ENCODE measurements around the gene C5. TPM values are rescaled to one million over a fixed set of nuclear protein-coding genes. Genes with fewer than 3 reads are reported as not detected.
"Not testable (repeated sequence)": the region's sequence is repeated elsewhere in the genome, so short reads cannot be mapped to it uniquely, and the experiment has no call there.

The C5 gene
- total RNA-seq, 1 experiment from 2014 or later, result 0.57 TPM

DNA sequence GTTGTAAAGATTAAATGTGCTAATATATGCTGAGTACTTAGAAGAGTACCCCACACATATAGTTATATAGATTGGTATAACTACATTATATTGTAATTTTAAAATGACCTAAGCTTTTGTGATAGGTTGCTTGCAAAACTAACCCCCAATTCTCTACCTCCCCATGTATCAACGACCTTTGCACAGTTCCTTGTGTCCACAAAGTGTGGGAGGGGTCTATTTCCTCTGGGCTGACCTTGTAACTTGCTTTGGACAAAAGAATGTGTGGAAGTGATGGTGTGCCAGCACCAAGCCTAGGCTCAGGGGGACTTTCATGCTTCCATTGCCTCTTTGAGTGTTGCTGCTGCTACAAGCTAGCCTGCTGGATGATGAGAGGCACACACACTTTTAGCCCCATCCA is 20.6 kb downstream of the C5 start:
- H3K9me3 Mint-ChIP-seq, result no peaks in the 10 kb centered on the region
- no peaks in the 10 kb centered on the region for H3K27me3 Mint-ChIP-seq (ENCODE audit: low read depth)
- no peak overlapping the region for H3K4me3 Mint-ChIP-seq
- H3K4me1 Mint-ChIP-seq, result no peaks in the 10 kb centered on the region
- ATAC-seq, result no peak
- POLR2A ChIA-PET, result no interaction called here
- DNase-seq (ENCODE audit: low spot score), result no peak
- no peaks in the 10 kb centered on the region for H3K36me3 Mint-ChIP-seq
- no peak overlapping the region for H3K27ac Mint-ChIP-seq
- CTCF ChIA-PET, result interaction anchor here (1.2 to 2.2 kb wide), 3 partner anchors 31 to 48 kb away, joined by 3 to 8 read pairs (median 6); no protein-coding TSS in a partner anchor
- TF ChIP-seq, protein P1, sequence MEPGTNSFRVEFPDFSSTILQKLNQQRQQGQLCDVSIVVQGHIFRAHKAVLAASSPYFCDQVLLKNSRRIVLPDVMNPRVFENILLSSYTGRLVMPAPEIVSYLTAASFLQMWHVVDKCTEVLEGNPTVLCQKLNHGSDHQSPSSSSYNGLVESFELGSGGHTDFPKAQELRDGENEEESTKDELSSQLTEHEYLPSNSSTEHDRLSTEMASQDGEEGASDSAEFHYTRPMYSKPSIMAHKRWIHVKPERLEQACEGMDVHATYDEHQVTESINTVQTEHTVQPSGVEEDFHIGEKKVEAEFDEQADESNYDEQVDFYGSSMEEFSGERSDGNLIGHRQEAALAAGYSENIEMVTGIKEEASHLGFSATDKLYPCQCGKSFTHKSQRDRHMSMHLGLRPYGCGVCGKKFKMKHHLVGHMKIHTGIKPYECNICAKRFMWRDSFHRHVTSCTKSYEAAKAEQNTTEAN (CRISPR knock-in tag; IDR thresholded peaks at IDR 0.05), result no peak
- TF ChIP-seq, protein P2, sequence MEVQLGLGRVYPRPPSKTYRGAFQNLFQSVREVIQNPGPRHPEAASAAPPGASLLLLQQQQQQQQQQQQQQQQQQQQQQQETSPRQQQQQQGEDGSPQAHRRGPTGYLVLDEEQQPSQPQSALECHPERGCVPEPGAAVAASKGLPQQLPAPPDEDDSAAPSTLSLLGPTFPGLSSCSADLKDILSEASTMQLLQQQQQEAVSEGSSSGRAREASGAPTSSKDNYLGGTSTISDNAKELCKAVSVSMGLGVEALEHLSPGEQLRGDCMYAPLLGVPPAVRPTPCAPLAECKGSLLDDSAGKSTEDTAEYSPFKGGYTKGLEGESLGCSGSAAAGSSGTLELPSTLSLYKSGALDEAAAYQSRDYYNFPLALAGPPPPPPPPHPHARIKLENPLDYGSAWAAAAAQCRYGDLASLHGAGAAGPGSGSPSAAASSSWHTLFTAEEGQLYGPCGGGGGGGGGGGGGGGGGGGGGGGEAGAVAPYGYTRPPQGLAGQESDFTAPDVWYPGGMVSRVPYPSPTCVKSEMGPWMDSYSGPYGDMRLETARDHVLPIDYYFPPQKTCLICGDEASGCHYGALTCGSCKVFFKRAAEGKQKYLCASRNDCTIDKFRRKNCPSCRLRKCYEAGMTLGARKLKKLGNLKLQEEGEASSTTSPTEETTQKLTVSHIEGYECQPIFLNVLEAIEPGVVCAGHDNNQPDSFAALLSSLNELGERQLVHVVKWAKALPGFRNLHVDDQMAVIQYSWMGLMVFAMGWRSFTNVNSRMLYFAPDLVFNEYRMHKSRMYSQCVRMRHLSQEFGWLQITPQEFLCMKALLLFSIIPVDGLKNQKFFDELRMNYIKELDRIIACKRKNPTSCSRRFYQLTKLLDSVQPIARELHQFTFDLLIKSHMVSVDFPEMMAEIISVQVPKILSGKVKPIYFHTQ (CRISPR knock-in tag; IDR thresholded peaks at IDR 0.05), result no peak
- TF ChIP-seq SMAD3 (CRISPR knock-in tag; IDR thresholded peaks at IDR 0.05; ENCODE audit: borderline replicate concordance) (no peak), CBFB (CRISPR knock-in tag; IDR thresholded peaks at IDR 0.05; ENCODE audit: low read depth) (no peak), ZNF317 (CRISPR knock-in tag; IDR thresholded peaks at IDR 0.05; ENCODE audit: borderline replicate concordance, low read depth) (no peak), RORB (CRISPR knock-in tag; IDR thresholded peaks at IDR 0.05) (no peak), MXD4 (CRISPR knock-in tag; IDR thresholded peaks at IDR 0.05; ENCODE audit: borderline replicate concordance) (no peak), SP1 (CRISPR knock-in tag; conservative IDR thresholded peaks at IDR 0.05) (no peak), NR3C1 (CRISPR knock-in tag; conservative IDR thresholded peaks at IDR 0.05; ENCODE audit: low read depth) (no peak)
- TF ChIP-seq, protein P3, sequence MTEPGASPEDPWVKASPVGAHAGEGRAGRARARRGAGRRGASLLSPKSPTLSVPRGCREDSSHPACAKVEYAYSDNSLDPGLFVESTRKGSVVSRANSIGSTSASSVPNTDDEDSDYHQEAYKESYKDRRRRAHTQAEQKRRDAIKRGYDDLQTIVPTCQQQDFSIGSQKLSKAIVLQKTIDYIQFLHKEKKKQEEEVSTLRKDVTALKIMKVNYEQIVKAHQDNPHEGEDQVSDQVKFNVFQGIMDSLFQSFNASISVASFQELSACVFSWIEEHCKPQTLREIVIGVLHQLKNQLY (CRISPR knock-in tag; IDR thresholded peaks at IDR 0.05), result no peak
- TF ChIP-seq, protein P4, sequence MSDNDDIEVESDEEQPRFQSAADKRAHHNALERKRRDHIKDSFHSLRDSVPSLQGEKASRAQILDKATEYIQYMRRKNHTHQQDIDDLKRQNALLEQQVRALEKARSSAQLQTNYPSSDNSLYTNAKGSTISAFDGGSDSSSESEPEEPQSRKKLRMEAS (CRISPR knock-in tag; IDR thresholded peaks at IDR 0.05), result no peak

DNA sequence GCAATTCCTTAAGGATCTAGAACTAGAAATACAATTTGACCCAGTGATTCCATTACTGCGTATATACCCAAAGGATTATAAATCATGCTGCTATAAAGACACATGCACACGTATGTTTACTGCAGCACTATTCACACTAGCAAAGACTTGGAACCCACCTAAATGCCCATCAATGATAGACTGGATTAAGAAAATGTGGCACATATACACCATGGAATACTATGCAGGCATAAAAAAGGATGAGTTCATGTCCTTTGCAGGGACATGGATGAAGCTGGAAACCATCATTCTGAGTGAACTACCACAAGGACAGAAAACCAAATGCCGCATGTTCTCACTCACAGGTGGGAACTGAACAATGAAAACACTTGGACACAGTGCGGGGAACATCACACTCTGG is 21.8 kb downstream of the C5 start:
- ATAC-seq; H3K27me3 Mint-ChIP-seq (ENCODE audit: low read depth); POLR2A ChIA-PET; H3K4me3 Mint-ChIP-seq; H3K27ac Mint-ChIP-seq; H3K9me3 Mint-ChIP-seq; H3K4me1 Mint-ChIP-seq; H3K36me3 Mint-ChIP-seq; DNase-seq (ENCODE audit: low spot score): not testable (repeated sequence)
- CTCF ChIA-PET, result interaction anchor here (1.2 kb wide), 2 partner anchors 32 to 42 kb away, joined by 3 to 6 read pairs; no protein-coding TSS in a partner anchor

DNA sequence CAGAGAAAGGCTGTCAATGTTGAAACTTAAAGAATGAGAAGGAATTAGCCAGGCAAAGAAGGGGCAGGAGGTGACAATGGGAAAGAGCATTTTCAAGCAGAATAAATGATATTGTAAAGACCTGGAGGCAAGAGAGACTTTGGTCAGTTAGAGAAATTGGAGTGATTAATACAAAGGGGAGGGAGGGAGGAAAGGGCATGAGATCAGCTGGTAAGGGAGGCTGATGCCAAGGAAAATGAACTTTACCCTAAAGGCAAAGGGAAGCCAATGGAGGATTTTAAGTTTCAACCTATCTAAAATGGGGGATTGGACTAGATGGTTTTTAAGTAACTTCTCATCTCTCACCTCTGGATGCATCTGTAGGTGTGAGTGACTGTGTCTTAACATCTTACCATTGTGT is 23.3 kb downstream of the C5 start:
- Mint-ChIP-seq H3K36me3 (no peaks in the 10 kb centered on the region), H3K9me3 (0 out of 2 replicates have a peak, but pooled peaks cover 3% of the 10 kb centered on the region), H3K4me3 (no peak overlapping the region), H3K27ac (no peak overlapping the region), H3K4me1 (no peaks in the 10 kb centered on the region), H3K27me3 (ENCODE audit: low read depth) (no peaks in the 10 kb centered on the region)
- ATAC-seq (no peak), DNase-seq (ENCODE audit: low spot score) (no peak)
- ChIA-PET POLR2A (no interaction called here), CTCF (interaction anchor here (1.0 kb wide), 1 partner anchor 33 kb away, joined by 4 read pairs; no protein-coding TSS in a partner anchor)
- TF ChIP-seq ETV6 (CRISPR knock-in tag; IDR thresholded peaks at IDR 0.05), result no peak
- TF ChIP-seq, protein P5, sequence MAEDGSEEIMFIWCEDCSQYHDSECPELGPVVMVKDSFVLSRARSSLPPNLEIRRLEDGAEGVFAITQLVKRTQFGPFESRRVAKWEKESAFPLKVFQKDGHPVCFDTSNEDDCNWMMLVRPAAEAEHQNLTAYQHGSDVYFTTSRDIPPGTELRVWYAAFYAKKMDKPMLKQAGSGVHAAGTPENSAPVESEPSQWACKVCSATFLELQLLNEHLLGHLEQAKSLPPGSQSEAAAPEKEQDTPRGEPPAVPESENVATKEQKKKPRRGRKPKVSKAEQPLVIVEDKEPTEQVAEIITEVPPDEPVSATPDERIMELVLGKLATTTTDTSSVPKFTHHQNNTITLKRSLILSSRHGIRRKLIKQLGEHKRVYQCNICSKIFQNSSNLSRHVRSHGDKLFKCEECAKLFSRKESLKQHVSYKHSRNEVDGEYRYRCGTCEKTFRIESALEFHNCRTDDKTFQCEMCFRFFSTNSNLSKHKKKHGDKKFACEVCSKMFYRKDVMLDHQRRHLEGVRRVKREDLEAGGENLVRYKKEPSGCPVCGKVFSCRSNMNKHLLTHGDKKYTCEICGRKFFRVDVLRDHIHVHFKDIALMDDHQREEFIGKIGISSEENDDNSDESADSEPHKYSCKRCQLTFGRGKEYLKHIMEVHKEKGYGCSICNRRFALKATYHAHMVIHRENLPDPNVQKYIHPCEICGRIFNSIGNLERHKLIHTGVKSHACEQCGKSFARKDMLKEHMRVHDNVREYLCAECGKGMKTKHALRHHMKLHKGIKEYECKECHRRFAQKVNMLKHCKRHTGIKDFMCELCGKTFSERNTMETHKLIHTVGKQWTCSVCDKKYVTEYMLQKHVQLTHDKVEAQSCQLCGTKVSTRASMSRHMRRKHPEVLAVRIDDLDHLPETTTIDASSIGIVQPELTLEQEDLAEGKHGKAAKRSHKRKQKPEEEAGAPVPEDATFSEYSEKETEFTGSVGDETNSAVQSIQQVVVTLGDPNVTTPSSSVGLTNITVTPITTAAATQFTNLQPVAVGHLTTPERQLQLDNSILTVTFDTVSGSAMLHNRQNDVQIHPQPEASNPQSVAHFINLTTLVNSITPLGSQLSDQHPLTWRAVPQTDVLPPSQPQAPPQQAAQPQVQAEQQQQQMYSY (CRISPR knock-in tag; IDR thresholded peaks at IDR 0.05), result no peak
- no peak for TF ChIP-seq TP53 (CRISPR knock-in tag; IDR thresholded peaks at IDR 0.05)
- TF ChIP-seq, protein P6, sequence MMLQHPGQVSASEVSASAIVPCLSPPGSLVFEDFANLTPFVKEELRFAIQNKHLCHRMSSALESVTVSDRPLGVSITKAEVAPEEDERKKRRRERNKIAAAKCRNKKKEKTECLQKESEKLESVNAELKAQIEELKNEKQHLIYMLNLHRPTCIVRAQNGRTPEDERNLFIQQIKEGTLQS (CRISPR knock-in tag; conservative IDR thresholded peaks at IDR 0.05), result no peak
- TF ChIP-seq HMGA2 (CRISPR knock-in tag; IDR thresholded peaks at IDR 0.05), result no peak
- no peak for TF ChIP-seq ZNF396 (CRISPR knock-in tag; IDR thresholded peaks at IDR 0.05; ENCODE audit: borderline replicate concordance)
- TF ChIP-seq NR3C1 (CRISPR knock-in tag; conservative IDR thresholded peaks at IDR 0.05; ENCODE audit: low read depth), result no peak
- no peak for TF ChIP-seq GTF2I (CRISPR knock-in tag; conservative IDR thresholded peaks at IDR 0.05)
- TF ChIP-seq ZNF317 (CRISPR knock-in tag; IDR thresholded peaks at IDR 0.05; ENCODE audit: borderline replicate concordance, low read depth), result no peak
- TF ChIP-seq, protein P7, sequence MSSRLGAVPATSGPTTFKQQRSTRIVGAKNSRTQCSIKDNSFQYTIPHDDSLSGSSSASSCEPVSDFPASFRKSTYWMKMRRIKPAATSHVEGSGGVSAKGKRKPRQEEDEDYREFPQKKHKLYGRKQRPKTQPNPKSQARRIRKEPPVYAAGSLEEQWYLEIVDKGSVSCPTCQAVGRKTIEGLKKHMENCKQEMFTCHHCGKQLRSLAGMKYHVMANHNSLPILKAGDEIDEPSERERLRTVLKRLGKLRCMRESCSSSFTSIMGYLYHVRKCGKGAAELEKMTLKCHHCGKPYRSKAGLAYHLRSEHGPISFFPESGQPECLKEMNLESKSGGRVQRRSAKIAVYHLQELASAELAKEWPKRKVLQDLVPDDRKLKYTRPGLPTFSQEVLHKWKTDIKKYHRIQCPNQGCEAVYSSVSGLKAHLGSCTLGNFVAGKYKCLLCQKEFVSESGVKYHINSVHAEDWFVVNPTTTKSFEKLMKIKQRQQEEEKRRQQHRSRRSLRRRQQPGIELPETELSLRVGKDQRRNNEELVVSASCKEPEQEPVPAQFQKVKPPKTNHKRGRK (CRISPR knock-in tag; IDR thresholded peaks at IDR 0.05; ENCODE audit: borderline replicate concordance), result no peak
- TF ChIP-seq MXD4 (CRISPR knock-in tag; IDR thresholded peaks at IDR 0.05; ENCODE audit: borderline replicate concordance), result no peak
- no peak for TF ChIP-seq ZNF263 (CRISPR knock-in tag; IDR thresholded peaks at IDR 0.05; ENCODE audit: low read depth)

Measured in WTC11 (cell line).